MV-4-11 (cell line): ENCODE measurements around the gene MAD2L2.

Source experiments
- DNase-seq: peaks from one replicate; lab custom pipeline; 2025; lab: John Stamatoyannopoulos, UW

The MAD2L2 gene

DNA sequence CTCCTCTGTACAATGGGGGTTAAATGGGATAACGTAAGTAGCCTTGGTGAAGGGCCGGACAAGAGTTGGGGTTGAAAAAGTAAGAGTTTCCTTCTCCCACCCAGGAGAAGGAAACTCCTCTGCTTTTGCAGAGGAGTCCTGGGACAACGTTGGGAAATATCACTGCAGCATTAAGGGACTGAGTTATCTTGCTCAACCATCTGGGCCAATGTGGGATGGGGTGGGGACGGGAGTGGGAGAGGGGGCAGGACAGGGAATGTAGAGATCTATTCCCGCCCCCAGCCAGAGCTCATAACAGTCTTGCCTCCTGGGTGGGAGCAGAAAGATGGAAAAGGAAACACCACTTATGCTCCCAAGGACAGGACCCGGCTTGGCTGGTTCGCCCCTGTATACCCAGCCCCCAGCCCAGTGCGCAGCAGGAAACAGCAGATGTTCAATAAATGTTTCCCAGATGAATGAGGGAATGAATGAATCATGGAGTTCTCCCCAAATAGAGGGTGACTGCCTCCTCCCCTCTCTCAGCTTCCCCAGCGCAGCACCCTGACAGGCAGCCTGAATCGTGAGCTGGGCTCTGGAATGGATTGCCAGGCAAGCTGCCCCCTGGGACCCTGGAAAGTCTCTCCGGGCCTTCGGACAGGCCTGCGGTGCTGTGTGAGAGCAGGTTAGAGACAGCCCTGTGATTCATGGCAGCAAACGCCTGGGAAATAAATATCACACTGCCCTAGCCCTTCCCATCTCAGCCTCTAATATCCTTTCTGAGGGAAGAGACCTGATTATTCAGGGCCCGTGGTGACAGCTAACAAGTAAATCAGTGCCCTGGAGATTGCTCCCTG lies 51.5 kb downstream of the MAD2L2 start:
- no peak for DNase-seq

DNA sequence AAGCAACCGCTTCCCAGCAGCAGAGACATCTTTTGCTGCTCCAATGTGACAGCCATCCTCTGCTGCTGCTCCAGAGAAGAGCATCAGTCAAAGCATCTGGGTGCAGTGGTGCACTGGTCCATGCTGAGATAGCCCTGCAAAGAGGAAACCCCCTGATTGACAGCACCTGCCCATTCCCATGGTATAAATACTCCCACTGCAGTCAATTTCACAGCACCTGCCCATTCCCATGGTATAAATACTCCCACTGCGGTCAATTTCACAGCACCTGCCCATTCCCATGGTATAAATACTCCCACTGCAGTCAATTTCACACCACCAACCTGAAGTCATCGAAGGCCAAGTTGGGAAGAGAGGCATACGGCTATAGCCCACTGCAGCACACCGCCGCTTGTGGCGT lies 52.2 kb downstream of the MAD2L2 start:
- no peak for DNase-seq

DNA sequence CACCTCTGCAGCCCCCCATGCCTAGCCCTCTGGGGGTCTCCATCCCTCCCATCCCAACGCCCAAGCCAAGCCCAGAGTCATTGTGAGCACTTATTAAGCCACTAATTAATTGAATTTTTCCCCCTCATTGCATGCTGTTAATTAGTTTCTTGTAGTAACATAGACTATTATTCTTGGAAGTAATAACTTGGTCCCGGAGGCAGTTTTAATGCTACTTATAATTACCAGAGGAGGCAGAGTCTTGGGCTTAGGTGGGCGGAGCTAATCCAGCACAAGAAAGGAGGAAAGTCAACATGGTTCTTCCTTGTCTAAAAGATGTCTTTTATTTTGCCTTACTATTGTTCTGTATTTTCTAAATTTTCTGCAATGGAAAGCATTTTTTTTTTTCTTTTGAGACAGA lies 54.4 kb downstream of the MAD2L2 start:
- DNase-seq, result no peak
